Measurements from ENCODE around the gene GNAS.

Gene GNAS

DNA sequence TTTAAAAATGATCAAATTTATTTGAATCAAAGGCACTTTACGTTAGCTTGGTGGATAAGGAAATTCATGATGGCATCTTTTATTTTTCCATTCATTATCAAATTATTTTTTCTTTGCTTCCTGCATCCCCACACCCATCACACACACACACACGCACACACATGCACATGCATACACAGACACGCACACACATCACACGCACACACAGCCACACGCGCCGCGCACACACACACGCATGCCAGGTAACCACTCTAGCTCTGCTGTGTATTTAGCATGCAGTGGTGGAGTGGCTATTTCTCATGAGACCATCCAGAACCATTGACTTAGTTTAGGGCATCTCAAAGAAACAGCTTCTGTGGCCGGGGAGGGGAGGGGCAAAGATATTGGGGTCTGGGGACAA lies 47.0 kb downstream of the GNAS start:
- TF ChIP-seq, protein P1, sequence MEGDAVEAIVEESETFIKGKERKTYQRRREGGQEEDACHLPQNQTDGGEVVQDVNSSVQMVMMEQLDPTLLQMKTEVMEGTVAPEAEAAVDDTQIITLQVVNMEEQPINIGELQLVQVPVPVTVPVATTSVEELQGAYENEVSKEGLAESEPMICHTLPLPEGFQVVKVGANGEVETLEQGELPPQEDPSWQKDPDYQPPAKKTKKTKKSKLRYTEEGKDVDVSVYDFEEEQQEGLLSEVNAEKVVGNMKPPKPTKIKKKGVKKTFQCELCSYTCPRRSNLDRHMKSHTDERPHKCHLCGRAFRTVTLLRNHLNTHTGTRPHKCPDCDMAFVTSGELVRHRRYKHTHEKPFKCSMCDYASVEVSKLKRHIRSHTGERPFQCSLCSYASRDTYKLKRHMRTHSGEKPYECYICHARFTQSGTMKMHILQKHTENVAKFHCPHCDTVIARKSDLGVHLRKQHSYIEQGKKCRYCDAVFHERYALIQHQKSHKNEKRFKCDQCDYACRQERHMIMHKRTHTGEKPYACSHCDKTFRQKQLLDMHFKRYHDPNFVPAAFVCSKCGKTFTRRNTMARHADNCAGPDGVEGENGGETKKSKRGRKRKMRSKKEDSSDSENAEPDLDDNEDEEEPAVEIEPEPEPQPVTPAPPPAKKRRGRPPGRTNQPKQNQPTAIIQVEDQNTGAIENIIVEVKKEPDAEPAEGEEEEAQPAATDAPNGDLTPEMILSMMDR (conservative IDR thresholded peaks at IDR 0.05; ENCODE audit: control insufficient read depth, insufficient read depth, low read depth, low read length), result no peak
- H3K4me3 ChIP-seq (ENCODE audit: control insufficient read depth, low read depth, low read length), result no peak overlapping the region
- DNase-seq (ENCODE audit: low read depth), result no peak

DNA sequence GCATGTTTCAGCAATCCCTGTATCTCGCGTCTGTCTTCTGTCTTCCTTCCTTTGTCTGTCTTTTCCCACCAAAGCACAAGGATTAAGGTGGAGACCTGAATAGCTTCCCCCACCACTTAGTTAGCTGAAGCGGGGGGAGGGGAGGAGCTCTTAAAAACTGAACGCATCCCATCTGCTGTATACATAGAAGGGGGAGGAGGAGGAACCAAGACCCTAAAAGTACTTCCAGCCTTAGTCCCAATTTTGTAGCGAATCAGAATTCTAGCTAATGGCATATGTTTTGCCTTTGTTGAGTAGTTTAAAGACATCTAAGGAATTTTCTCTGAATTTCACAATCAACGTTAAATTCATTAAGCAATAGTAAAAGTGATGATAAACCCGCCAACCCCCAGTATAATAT lies 47.9 kb downstream of the GNAS start:
- TF ChIP-seq, protein P1 (conservative IDR thresholded peaks at IDR 0.05; ENCODE audit: control insufficient read depth, insufficient read depth, low read depth, low read length), result no peak
- no peak overlapping the region for H3K4me3 ChIP-seq (ENCODE audit: control insufficient read depth, low read depth, low read length)
- no peak for DNase-seq (ENCODE audit: low read depth)

DNA sequence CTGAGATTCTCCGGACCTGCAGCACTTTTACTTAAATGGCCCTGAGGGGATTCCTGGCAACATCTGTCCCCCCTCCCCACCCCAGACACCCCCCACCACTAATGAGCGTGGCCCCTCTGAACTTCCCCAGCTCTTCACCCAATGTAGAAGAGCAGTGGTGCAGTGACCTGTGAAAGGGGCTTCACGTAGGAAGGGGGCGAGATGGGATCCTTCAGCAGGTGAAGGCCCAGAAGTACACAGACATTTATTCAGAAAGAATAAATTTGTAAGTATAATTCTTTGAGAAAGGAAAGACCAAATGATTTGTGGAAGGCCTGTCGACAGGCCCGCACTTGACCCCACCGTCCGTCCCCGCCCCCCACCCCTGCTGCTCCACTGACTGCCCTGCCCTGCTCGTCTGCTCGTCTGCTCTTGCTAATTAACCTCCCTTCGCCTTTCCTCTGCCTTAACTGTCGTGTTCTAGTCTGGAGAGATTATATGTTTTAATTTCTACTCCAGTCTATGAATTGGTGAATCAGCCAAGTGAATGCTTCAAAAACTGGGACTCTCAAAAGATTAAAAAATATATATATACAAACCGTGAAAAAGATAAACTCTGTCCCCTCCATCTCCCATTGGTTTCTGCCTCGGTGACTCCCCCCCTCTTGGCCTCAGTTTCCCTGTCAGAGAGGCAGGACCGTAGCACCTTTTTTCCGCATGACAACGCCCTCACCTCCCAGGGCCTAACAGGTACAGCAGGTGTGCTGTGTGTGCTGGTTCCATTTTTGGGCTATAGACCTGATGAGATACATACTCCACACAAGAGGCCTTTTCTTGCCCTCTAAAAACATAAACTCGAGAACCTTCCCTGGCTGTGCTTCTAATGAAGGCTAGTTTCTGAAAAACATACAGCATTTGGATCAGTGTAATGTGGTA lies 49.2 kb downstream of the GNAS start:
- no peak for DNase-seq (ENCODE audit: low read depth)
- H3K4me3 ChIP-seq (ENCODE audit: control insufficient read depth, low read depth, low read length), result no peak overlapping the region
- TF ChIP-seq, protein P1 (conservative IDR thresholded peaks at IDR 0.05; ENCODE audit: control insufficient read depth, insufficient read depth, low read depth, low read length), result no peak

DNA sequence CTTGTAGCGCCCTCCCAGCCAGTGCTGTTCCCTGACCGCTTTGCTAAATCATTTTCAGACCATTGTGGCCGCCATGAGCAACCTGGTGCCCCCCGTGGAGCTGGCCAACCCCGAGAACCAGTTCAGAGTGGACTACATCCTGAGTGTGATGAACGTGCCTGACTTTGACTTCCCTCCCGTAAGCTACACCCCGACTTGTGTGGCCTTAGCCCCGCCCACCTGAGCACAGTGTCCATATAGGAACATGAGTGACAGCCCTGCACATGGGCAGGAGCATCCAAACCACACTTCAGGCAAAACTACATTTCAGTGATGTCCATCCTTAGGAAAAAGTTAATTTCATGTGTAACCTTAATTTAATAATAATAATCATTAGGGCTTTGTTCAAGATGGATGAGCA lies 51.1 kb downstream of the GNAS start:
- no peak overlapping the region for H3K4me3 ChIP-seq (ENCODE audit: control insufficient read depth, low read depth, low read length)
- TF ChIP-seq, protein P1 (conservative IDR thresholded peaks at IDR 0.05; ENCODE audit: control insufficient read depth, insufficient read depth, low read depth, low read length), result no peak
- no peak for DNase-seq (ENCODE audit: low read depth)

DNA sequence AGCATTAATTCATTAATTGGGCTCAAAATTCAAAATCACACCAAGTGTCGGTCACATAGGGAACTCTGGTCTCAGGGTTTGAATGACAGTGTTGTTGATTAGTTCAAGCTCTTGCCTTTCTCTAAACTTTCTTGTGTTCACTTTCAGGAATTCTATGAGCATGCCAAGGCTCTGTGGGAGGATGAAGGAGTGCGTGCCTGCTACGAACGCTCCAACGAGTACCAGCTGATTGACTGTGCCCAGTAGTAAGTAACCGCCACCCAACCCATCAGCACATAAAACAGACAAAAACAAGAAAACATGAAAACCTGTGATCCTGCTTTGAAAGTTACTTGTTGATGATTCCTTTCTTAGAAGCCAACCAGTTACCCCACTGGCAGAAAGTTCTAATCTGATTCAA lies 52.7 kb downstream of the GNAS start:
- TF ChIP-seq, protein P1 (conservative IDR thresholded peaks at IDR 0.05; ENCODE audit: control insufficient read depth, insufficient read depth, low read depth, low read length), result no peak
- no peak overlapping the region for H3K4me3 ChIP-seq (ENCODE audit: control insufficient read depth, low read depth, low read length)
- no peak for DNase-seq (ENCODE audit: low read depth)

DNA sequence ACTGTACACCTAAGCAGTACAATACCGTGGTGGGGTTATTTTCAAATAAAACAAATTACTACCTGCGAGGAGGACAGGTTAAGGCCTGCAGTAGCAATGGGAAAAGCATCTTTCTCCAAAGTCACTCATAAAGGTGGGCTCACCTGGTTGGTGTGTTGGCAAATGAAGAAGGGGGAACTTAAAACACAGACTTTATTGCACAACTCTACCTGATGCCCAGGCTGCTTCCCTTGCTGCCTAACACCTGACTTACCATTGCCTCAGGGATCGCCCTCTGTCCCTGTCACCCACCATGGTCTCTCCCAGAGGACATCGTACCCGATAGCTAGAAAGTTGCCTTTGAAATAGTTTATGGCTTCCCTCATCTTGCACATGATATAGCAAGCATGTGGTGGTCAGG lies 53.6 kb downstream of the GNAS start:
- H3K4me3 ChIP-seq (ENCODE audit: control insufficient read depth, low read depth, low read length), result no peak overlapping the region
- TF ChIP-seq, protein P1 (conservative IDR thresholded peaks at IDR 0.05; ENCODE audit: control insufficient read depth, insufficient read depth, low read depth, low read length), result no peak
- no peak for DNase-seq (ENCODE audit: low read depth)
